ENCODE measurements around the gene BATF2.

- TF ChIP-seq POLR2AphosphoS5 (IDR thresholded peaks at IDR 0.05) (peak; percentile 24 to 89 (median 58)), CTCF (IDR thresholded peaks at IDR 0.05) (no peak), EP300 (IDR thresholded peaks at IDR 0.05) (no peak)
These were observed 25.1 kb downstream of the BATF2 start, which contains the start of gene MAJIN for GRCh38 chr11:64971421-64972233.
